Hematopoietic multipotent progenitor cell treated with erythropoietin and hydrocortisone succinate and interleukin-3 and kit ligand, for 8 days (in vitro differentiated cells): Measurements from ENCODE around the gene MKKS.
"Not testable (repeated sequence)": the region's sequence is repeated elsewhere in the genome, so short reads cannot be mapped to it uniquely, and the experiment has no call there.

Experiments used
- DNase-seq: peaks from one replicate; pipeline ENCODE4 v3.0.0-alpha.2; 2015

The MKKS gene

DNA sequence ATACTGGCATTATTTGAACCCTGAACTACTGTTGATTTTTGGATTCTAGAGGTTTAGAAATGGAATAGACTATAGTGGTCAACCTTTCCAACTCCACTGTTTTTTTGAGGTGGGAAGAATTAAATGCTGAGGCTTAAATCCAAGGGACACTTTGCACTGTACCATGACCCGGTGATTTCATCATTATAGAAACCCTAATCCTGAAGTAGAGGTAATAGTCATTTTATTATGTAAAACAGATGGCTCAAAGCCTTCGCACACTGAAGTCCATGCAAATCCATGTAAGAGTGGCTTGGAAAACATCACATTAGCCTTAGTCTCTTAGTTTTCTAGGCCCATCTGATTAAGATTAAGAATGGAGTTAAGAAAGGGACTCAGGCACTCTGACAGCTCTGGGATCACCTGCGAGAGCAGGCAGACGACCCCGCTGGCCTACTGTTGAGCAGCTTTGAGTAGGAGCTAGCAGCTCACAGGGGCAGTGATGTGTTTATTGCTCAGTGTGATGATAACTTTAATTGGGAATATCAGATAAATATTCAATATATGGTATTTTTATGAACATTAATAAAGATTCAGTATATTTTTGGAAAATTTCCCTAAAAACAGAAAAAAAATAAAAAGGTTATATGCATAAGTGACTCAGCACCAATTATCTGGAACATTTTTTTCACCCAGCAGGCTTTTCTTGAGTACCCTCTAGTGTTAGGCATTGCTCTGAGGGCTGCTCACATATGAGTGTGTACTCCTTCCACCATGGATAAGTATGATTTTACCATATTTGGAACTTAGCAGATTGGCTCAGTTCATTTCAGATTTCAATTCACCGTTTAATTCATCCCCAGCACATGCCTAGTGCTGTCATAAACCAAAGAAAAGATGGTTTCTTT is 14.5 kb upstream of the MKKS start:
- DNase-seq: peak; percentile 44

DNA sequence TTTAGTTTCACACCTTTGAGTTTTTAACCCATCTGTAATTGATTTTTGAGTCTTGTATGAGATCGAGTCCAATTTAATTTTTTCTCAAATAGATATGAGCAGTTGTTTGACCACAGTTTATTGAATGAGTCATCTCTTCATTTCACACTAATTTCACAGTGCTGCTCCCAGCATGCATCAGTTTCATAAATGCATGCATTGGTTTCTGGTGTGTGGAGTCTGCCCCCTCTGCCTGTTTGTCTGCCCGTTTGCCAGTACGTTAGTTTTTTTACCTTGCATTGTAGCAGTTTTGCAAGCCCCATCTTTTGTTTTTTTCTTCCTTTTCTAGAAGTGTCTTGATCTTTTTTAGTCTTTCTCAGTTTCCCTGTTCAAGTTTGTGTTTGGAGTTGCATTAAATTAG is 13.0 kb upstream of the MKKS start:
- peak; percentile 90 for DNase-seq

DNA sequence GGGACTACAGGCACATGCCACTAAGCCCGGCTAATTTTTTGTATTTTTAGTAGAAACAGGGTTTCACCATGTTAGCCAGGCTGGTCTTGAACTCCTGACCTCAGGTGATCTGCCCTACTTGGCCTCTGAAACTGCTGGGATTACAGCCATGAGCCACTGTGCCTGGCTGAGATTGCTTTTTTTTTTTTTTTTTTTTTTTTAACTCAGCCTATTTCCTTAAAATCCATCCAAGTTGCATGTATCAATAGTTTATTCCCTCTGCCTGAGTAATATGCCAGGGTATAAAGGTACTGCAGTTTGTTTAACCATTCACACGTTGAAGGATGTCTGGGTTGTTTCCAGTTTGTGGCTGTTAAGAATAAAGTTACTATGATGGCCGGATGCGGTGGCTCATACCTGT is 11.7 kb upstream of the MKKS start:
- DNase-seq: no peak

DNA sequence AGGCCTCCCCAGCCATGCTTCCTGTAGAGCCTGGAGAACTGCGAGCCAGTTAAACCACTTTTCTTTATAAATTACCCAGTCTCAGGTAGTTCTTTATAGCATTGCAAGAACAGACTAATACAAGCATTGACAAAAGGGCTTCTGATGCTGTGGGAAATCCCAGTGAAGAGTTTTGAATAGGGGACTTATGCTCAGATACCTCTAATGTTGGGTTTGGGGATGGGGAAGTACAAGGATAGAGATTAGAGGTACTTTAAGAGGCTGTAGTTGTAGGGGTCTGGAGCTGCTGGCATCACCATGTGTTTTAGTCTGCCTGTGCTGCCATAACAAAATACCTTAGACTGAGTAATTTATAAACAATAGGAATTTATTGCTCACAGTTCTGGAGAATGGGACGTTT is 9.9 kb upstream of the MKKS start:
- no peak for DNase-seq

- peak; percentile 38 for DNase-seq
Observed at GRCh38 chr20:10438217-10438616, 4.2 kb upstream of the MKKS start.

- no peak for DNase-seq
Observed at GRCh38 chr20:10436053-10436699, 2.2 kb upstream of the MKKS start.

GRCh38 chr20:10434832-10435812 is 1.1 kb upstream of the MKKS start, which contains the start of gene SLX4IP:
SLX4IP (plus strand) TSS chr20:10435305; CDS start chr20:10458205, 22,900 bp downstream.
- peak; percentile 98 for DNase-seq

DNA sequence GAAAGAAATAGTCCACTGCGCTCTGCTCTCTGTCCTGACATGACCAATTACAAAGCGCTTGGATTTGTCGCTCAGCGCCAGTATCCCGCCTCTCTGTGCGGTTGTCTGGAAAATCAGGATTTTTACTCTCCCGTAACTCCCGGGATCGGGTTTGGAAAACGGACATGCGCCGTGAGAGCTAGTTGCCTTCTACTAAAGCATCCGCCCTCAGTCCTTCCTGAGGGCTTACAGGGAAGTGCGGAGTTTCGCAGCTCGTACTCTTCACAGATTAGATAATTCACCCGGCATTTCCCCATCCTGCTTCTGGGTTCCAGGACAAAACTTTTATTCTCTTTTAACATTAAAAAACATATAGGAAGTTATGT is 427 bp upstream of the MKKS start:
- DNase-seq: peak; percentile 98

DNA sequence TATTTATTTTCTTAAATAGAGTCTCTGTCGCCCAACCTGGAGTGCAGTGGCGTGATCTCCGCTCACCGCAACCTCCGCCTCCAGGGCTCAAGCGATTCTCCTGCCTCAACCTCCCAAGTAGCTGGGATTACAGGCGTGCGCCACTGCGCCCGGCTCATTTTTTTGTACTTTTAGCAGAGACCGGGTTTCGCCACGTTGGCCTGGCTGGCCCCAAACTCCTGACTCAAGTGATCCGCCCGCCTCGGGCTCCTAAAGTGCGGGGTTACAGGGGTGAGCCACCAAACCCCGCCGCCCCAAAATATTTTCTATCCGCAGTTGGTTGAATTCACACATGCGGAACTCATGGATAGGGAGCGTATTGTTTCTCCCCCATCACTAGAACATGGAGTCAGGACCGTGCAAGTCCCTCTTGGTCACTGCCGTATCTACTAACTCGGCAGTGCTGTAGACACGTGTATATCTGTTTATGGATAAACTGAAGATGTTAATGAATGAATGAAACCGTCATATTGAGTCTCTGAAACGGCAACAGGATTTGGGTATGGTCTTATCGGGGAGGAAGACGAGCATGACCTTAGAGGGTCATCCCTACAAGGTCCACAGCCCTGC is 904 bp downstream of the MKKS start:
- peak; percentile 63 for DNase-seq

- no peak for DNase-seq
Observed at GRCh38 chr20:10432079-10432478, 1.9 kb downstream of the MKKS start.

- DNase-seq: no peak
Observed at GRCh38 chr20:10430704-10431103, 3.3 kb downstream of the MKKS start.

DNA sequence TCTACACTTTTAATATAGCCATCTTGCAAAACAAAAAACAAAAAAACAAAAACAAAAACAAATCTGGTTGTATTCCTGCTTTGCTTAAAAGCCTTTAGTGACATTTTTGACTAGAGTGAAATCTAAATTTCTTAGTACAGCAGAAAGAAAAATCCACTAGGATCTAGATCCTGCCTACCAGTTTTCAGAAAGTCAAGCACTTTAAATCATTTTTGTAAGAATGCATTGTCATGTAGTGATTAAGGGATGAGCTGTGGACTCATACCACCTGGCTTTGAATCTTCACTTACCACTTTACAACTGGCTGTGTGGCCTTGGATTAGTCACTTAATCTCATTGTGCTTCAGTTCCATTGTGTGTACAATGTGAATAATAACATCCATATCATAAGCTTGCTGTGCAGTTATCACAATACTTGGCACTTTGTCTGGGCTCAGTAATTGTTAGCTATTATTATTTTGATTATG is 4.0 kb downstream of the MKKS start:
- peak; percentile 16 for DNase-seq

DNA sequence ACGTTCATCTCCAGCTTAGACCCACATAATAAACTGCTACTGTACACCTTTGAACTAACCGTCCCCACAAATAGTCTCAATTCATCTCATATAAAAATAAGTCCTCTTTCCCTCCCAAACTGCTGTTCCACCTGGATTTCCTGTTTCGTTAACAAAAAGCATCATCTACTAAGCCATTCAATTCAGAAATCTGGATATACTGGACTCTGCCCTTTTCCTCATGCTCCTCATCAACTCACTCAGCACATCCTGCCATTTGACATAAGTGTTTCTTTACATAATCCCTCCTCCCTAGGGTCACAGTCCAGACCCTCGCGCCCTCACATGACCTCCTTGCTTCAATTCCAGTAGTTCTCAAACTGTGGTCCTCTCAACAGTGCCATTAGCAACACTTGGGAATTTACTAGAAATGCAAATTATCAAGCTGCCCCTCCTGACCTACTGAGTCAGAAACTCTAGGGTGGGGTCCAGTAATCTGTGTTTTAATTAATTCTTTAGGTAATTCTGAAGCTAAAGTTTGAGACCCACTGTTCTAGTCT is 4.5 kb downstream of the MKKS start:
- DNase-seq: no peak

- DNase-seq: no peak
Observed at GRCh38 chr20:10428008-10428407, 6.0 kb downstream of the MKKS start.

DNA sequence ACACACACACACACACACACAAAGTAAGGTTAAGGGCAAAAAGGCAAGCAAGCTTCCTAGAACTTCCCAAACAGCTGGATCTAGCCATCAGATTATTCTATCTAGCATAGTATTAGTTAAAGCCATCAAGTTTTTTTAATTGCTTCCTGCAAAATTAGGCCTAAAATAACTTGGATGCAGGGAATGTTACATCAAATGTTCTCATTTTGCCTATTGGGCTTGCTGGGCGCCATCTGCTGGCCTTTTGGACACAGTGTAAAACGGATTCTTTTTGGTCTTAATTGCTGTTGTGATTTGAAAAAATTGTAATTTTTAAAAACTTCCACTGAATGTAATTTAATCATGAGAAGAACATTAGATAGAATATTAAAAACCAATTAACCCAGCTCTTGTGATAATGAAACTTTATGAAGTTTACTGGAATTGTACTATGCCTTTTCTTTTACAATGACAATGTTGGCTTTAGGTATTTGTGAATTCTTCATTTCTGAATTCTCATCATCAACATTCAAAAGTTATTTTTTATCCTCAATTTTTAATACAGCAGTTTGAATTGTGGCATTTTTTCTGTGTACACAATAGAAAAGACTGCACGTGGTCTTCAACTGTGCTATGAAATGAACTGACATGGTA is 6.8 kb downstream of the MKKS start:
- peak; percentile 62 for DNase-seq

GRCh38 chr20:10423735-10424134 is 10.3 kb downstream of the MKKS start:
- no peak for DNase-seq

GRCh38 chr20:10419550-10420133 is 14.4 kb downstream of the MKKS start:
- DNase-seq: no peak

DNA sequence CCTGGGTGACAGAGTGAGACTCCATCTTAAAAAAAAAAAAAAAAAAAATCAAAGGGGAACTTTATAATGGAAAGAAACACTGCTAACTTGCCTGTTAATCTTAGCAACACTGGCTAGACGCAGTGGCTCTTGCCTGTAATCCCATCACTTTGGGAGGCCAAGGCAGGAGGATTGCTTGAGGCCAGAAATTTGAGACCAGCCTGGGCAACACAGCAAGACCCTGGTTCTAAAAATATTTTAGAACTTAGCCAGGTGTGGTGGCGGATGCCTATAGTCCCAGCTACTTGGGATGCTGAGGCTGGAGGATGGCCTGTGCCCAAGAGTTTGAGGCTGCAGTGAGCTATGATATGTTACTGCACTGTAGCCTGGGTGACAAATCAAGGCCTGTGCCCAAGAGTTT is 16.8 kb downstream of the MKKS start:
- DNase-seq: not testable (repeated sequence)

DNA sequence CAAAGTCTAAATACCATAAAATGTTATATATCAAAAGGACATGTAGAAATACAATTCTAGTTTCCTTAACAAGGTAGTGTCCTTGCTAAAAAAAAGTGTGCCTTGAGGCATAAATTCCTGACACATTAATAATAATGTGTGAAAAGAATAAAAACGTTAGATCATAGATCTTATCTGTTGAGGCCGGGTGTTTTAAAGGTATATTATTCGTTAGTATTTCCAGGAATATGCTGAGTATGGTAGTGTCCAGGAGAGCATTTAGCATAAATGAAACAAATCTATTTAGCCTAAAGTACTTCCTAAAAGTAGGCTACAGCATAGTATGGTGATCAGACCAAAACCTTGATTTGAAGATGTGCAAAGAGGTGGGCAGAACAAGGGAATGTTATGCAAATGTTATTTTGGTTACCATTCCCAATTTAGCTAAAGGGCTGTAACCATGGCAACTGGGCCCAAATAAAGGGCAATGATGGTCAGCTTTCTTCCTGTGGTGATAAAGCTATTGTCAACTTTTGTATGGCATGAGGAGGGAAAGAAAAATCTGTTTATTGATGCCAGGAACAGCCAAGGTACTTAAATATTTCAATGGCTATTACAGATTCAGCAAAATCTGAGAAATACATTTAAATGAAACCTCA is 18.9 kb downstream of the MKKS start:
- DNase-seq: no peak

- peak; percentile 14 for DNase-seq
Observed at GRCh38 chr20:10412591-10413408, 21.2 kb downstream of the MKKS start.
